ENCODE results near the gene RAI1.

The RAI1 gene

GRCh38 chr17:17844500-17844899 lies 163.2 kb downstream of the RAI1 start:
- Histone ChIP-seq H4K20me1 (no peaks in the 10 kb centered on the region), H3K4me2 (no peak overlapping the region), H3K27me3 (no peaks in the 10 kb centered on the region), H3K27ac (peak overlapping the region; percentile 64), H3K4me1 (peaks cover 90% of the 10 kb centered on the region), H3K9me3 (no peaks in the 10 kb centered on the region), H3K36me3 (no peaks in the 10 kb centered on the region), H3K9ac (no peak overlapping the region), H3K4me3 (no peak overlapping the region)
- TF ChIP-seq Cebpa-rat (IDR thresholded peaks at IDR 0.05), result no peak

- H3K9ac ChIP-seq, result no peak overlapping the region
- H3K4me3 ChIP-seq, result no peak overlapping the region
- H3K27me3 ChIP-seq, result no peaks in the 10 kb centered on the region
- H3K4me1 ChIP-seq, result peaks cover 90% of the 10 kb centered on the region
- H3K9me3 ChIP-seq, result no peaks in the 10 kb centered on the region
- H3K27ac ChIP-seq, result peak overlapping the region; percentile 10; the same call in 1 of the 2 replicates
- no peaks in the 10 kb centered on the region for H4K20me1 ChIP-seq
- no peak for TF ChIP-seq Cebpa-rat (IDR thresholded peaks at IDR 0.05)
- no peaks in the 10 kb centered on the region for H3K36me3 ChIP-seq
- no peak overlapping the region for H3K4me2 ChIP-seq
Observed at GRCh38 chr17:17845046-17845775, 164.0 kb downstream of the RAI1 start.

- peak overlapping the region; percentile 80; the same call in 1 of the 2 replicates for H3K4me2 ChIP-seq
- H3K4me1 ChIP-seq, result peaks cover 90% of the 10 kb centered on the region
- H4K20me1 ChIP-seq, result no peaks in the 10 kb centered on the region
- no peak overlapping the region for H3K4me3 ChIP-seq
- peak overlapping the region; percentile 15; the same call in 1 of the 2 replicates for H3K9ac ChIP-seq
- H3K9me3 ChIP-seq, result no peaks in the 10 kb centered on the region
- no peak for TF ChIP-seq Cebpa-rat (IDR thresholded peaks at IDR 0.05)
- H3K27ac ChIP-seq, result peak overlapping the region; percentile 10; the same call in 1 of the 2 replicates
- H3K27me3 ChIP-seq, result no peaks in the 10 kb centered on the region
- H3K36me3 ChIP-seq, result no peaks in the 10 kb centered on the region
Observed at GRCh38 chr17:17846003-17846402, 164.7 kb downstream of the RAI1 start.

- Histone ChIP-seq H3K36me3 (no peaks in the 10 kb centered on the region), H3K4me2 (peak overlapping the region; percentile 80; the same call in 1 of the 2 replicates), H3K4me1 (peaks cover 90% of the 10 kb centered on the region), H3K9me3 (no peaks in the 10 kb centered on the region), H4K20me1 (no peaks in the 10 kb centered on the region), H3K27ac (0 out of 2 replicates have a peak overlapping the region, but pooled peaks have one; percentile 35), H3K27me3 (no peaks in the 10 kb centered on the region), H3K4me3 (no peak overlapping the region), H3K9ac (0 out of 2 replicates have a peak overlapping the region, but pooled peaks have one; percentile 15)
- TF ChIP-seq Cebpa-rat (IDR thresholded peaks at IDR 0.05), result no peak
Observed at GRCh38 chr17:17846645-17847044, 165.4 kb downstream of the RAI1 start.

- Histone ChIP-seq H3K9me3 (no peaks in the 10 kb centered on the region), H3K4me2 (peak overlapping the region; percentile 80), H3K36me3 (no peaks in the 10 kb centered on the region), H3K27me3 (no peaks in the 10 kb centered on the region), H4K20me1 (no peaks in the 10 kb centered on the region), H3K4me3 (no peak overlapping the region), H3K9ac (0 out of 2 replicates have a peak overlapping the region, but pooled peaks have one; percentile 9), H3K4me1 (peaks cover 88% of the 10 kb centered on the region), H3K27ac (0 out of 2 replicates have a peak overlapping the region, but pooled peaks have one; percentile 35)
- no peak for TF ChIP-seq Cebpa-rat (IDR thresholded peaks at IDR 0.05)
Observed at GRCh38 chr17:17847118-17847689, 165.9 kb downstream of the RAI1 start.

- H3K27ac ChIP-seq, result 0 out of 2 replicates have a peak overlapping the region, but pooled peaks have one; percentile 35
- H4K20me1 ChIP-seq, result no peaks in the 10 kb centered on the region
- peak overlapping the region; percentile 80 for H3K4me2 ChIP-seq
- peaks cover 83% of the 10 kb centered on the region for H3K4me1 ChIP-seq
- H3K9ac ChIP-seq, result 0 out of 2 replicates have a peak overlapping the region, but pooled peaks have one; percentile 9
- no peaks in the 10 kb centered on the region for H3K9me3 ChIP-seq
- H3K27me3 ChIP-seq, result no peaks in the 10 kb centered on the region
- no peak overlapping the region for H3K4me3 ChIP-seq
- no peaks in the 10 kb centered on the region for H3K36me3 ChIP-seq
- TF ChIP-seq Cebpa-rat (IDR thresholded peaks at IDR 0.05), result no peak
Observed at GRCh38 chr17:17847726-17848125, 166.5 kb downstream of the RAI1 start.

- H4K20me1 ChIP-seq, result no peaks in the 10 kb centered on the region
- H3K4me3 ChIP-seq, result no peak overlapping the region
- H3K9me3 ChIP-seq, result no peaks in the 10 kb centered on the region
- H3K4me2 ChIP-seq, result peak overlapping the region; percentile 80
- H3K27ac ChIP-seq, result peak overlapping the region; percentile 81
- H3K36me3 ChIP-seq, result no peaks in the 10 kb centered on the region
- H3K4me1 ChIP-seq, result peaks cover 90% of the 10 kb centered on the region
- H3K27me3 ChIP-seq, result no peaks in the 10 kb centered on the region
- no peak for TF ChIP-seq Cebpa-rat (IDR thresholded peaks at IDR 0.05)
- peak overlapping the region; percentile 43; the same call in 1 of the 2 replicates for H3K9ac ChIP-seq
Observed at GRCh38 chr17:17848311-17849082, 167.2 kb downstream of the RAI1 start.

- peak overlapping the region; percentile 47; the same call in 1 of the 2 replicates for H3K9ac ChIP-seq
Observed at GRCh38 chr17:17849147-17849820, 168.0 kb downstream of the RAI1 start.

GRCh38 chr17:17849845-17850373 lies 168.7 kb downstream of the RAI1 start:
- TF ChIP-seq Cebpa-rat (IDR thresholded peaks at IDR 0.05), result no peak
- peak overlapping the region; percentile 47; the same call in 1 of the 2 replicates for H3K9ac ChIP-seq

More at GRCh38 chr17:17849147-17849820, 168.0 kb downstream of the RAI1 start:
- peak overlapping the region; percentile 81 for H3K27ac ChIP-seq
- no peaks in the 10 kb centered on the region for H3K27me3 ChIP-seq
- no peaks in the 10 kb centered on the region for H3K9me3 ChIP-seq
- H3K4me2 ChIP-seq, result peak overlapping the region; percentile 80
- no peaks in the 10 kb centered on the region for H3K36me3 ChIP-seq
- H3K4me1 ChIP-seq, result peaks cover 83% of the 10 kb centered on the region
- no peak overlapping the region for H3K4me3 ChIP-seq
- TF ChIP-seq Cebpa-rat (IDR thresholded peaks at IDR 0.05), result no peak
- no peaks in the 10 kb centered on the region for H4K20me1 ChIP-seq

More at GRCh38 chr17:17849845-17850373, 168.7 kb downstream of the RAI1 start:
- no peaks in the 10 kb centered on the region for H4K20me1 ChIP-seq
- peak overlapping the region; percentile 81 for H3K27ac ChIP-seq
- no peak overlapping the region for H3K4me3 ChIP-seq
- no peaks in the 10 kb centered on the region for H3K27me3 ChIP-seq
- peaks cover 82% of the 10 kb centered on the region for H3K4me1 ChIP-seq
- peak overlapping the region; percentile 80 for H3K4me2 ChIP-seq
- no peaks in the 10 kb centered on the region for H3K36me3 ChIP-seq
- no peaks in the 10 kb centered on the region for H3K9me3 ChIP-seq

Measured in BLaER1 (cell line).